ENCODE data around the gene RAB29.

Gene RAB29

DNA sequence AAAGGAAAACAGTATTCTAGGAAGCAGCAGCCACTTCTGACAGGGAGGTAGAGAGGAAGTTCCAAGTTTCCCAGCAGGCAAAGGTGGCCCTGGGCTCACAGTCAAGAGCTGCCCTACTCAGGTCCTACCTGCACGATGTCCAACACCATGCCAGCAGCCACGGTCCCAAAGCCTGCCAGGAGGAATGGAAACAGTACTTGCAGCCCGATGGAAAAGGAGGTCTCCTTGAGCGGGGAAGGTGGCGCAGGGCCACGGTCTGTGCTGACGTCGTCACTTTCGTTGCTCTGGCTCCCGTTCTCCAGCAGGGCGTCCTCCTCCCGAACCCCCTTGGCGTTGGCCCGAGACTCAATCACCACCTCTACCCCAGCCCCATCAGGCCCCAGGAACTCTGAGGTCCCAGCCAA, 34.7 kb upstream of the RAB29 start:
- H3K9ac ChIP-seq (ENCODE audit: low read length) = no peak overlapping the region
- peaks cover 27% of the 10 kb centered on the region for H3K4me1 ChIP-seq (ENCODE audit: control insufficient read depth, insufficient read depth, low read length)
- no peaks in the 10 kb centered on the region for H3K9me3 ChIP-seq (ENCODE audit: control insufficient read depth, low read length)
- H3K27me3 ChIP-seq (ENCODE audit: control insufficient read depth, insufficient read depth, low read length) = peaks cover 4% of the 10 kb centered on the region
- H3K36me3 ChIP-seq (ENCODE audit: control insufficient read depth, insufficient read depth, low read length) = no peaks in the 10 kb centered on the region
- H3K4me3 ChIP-seq (ENCODE audit: low read length) = no peak overlapping the region

DNA sequence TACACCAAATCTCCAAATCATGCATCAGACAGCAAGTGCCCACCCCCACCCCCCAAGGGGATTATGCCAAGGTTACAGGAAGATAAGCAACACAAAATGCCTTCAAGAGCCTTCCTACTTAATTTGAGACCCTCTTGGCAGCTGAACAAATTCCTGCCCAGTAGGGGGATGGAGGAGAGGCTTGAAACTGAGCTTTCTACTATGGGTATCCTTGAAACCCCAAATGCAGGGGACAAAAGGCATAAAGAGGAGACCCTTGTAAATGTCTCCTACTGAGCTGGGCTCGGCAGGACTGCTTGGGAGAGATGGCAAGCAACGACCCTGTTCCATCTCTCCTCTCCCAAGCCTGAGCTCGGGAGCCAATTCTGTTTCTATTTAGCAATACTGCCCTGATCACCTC, 34.2 kb upstream of the RAB29 start:
- H3K9me3 ChIP-seq (ENCODE audit: control insufficient read depth, low read length) = no peaks in the 10 kb centered on the region
- H3K36me3 ChIP-seq (ENCODE audit: control insufficient read depth, insufficient read depth, low read length) = no peaks in the 10 kb centered on the region
- peaks cover 4% of the 10 kb centered on the region for H3K27me3 ChIP-seq (ENCODE audit: control insufficient read depth, insufficient read depth, low read length)
- H3K4me1 ChIP-seq (ENCODE audit: control insufficient read depth, insufficient read depth, low read length) = peaks cover 28% of the 10 kb centered on the region
- no peak overlapping the region for H3K4me3 ChIP-seq (ENCODE audit: low read length)
- no peak overlapping the region for H3K9ac ChIP-seq (ENCODE audit: low read length)

DNA sequence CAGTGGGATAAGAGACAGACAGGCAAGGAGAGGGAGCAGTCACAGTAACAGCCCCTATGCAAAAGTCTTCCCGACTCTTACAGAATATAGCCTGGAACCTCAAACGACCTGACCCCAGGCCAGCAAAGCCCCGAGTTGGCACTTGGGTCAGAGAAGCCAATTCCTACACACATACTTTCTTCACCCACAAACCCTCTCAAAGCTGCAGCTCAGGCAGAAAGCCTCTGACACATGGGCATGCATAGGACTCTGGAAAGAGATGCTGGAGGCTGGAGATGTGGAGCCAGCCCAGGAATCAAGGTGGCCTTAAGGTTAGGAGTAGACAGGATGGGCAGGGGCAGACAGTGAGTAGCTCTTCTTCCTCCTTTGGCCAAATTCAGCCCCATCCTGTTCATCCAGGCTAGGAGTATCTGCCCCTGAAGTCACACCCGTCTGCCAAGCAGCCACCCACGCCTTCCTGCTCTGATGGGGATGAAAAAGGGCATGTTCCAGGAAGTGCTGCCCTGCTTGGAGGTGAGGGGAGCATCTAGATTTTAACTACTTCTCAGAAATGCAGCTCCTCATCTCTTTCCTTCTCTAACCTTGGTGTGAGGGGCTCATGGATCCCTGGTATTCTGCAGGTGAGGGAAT, 29.9 kb upstream of the RAB29 start:
- H3K36me3 ChIP-seq (ENCODE audit: control insufficient read depth, insufficient read depth, low read length) = no peaks in the 10 kb centered on the region
- peaks cover 35% of the 10 kb centered on the region for H3K4me1 ChIP-seq (ENCODE audit: control insufficient read depth, insufficient read depth, low read length)
- no peak overlapping the region for H3K9ac ChIP-seq (ENCODE audit: low read length)
- H3K27me3 ChIP-seq (ENCODE audit: control insufficient read depth, insufficient read depth, low read length) = no peaks in the 10 kb centered on the region
- H3K9me3 ChIP-seq (ENCODE audit: control insufficient read depth, low read length) = no peaks in the 10 kb centered on the region
- no peak overlapping the region for H3K4me3 ChIP-seq (ENCODE audit: low read length)

DNA sequence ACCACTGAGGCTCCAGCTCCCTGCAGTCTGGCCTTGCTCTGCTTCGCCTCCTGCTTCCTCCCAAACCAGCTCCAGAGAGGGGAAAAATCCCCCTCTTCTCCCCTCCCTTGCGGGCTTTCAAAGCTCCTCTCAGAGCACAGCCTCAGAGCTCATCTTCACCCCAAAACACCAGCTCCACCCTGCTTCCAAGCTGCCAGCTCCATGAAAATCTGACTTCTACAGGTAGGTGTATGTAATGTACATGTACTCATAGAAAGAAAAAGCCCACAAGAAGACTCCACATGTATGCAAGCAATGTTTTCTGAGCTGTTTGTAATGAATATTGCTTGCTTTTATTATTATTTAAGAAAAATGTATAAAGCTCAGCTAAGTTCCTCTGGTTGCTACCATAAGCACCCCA, 29.3 kb upstream of the RAB29 start:
- no peaks in the 10 kb centered on the region for H3K9me3 ChIP-seq (ENCODE audit: control insufficient read depth, low read length)
- H3K27me3 ChIP-seq (ENCODE audit: control insufficient read depth, insufficient read depth, low read length) = no peaks in the 10 kb centered on the region
- no peak overlapping the region for H3K4me3 ChIP-seq (ENCODE audit: low read length)
- H3K9ac ChIP-seq (ENCODE audit: low read length) = no peak overlapping the region
- no peaks in the 10 kb centered on the region for H3K36me3 ChIP-seq (ENCODE audit: control insufficient read depth, insufficient read depth, low read length)
- H3K4me1 ChIP-seq (ENCODE audit: control insufficient read depth, insufficient read depth, low read length) = peaks cover 36% of the 10 kb centered on the region

DNA sequence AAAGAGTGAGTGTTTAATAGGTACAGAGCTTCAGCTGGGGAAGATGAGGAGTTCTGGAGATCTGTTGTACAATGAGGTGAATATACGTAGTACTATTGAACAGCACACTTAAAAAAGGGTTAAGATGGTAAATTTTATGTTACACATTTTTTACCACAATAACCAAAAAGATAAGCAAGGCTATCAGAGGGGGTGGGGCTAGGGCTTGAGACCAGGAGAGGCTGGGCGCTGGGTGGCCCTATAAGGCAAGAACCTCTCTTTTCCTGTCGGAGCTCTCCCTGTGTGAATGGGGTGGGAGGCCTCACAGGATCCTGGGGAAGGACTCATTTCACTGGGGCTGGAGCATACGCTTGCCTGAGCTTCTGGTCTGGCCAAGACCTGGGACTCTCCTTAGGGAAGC, 28.7 kb upstream of the RAB29 start:
- Histone ChIP-seq H3K9ac (ENCODE audit: low read length) (no peak overlapping the region), H3K4me1 (ENCODE audit: control insufficient read depth, insufficient read depth, low read length) (peaks cover 39% of the 10 kb centered on the region), H3K27me3 (ENCODE audit: control insufficient read depth, insufficient read depth, low read length) (no peaks in the 10 kb centered on the region), H3K4me3 (ENCODE audit: low read length) (no peak overlapping the region), H3K9me3 (ENCODE audit: control insufficient read depth, low read length) (no peaks in the 10 kb centered on the region), H3K36me3 (ENCODE audit: control insufficient read depth, insufficient read depth, low read length) (no peaks in the 10 kb centered on the region)

DNA sequence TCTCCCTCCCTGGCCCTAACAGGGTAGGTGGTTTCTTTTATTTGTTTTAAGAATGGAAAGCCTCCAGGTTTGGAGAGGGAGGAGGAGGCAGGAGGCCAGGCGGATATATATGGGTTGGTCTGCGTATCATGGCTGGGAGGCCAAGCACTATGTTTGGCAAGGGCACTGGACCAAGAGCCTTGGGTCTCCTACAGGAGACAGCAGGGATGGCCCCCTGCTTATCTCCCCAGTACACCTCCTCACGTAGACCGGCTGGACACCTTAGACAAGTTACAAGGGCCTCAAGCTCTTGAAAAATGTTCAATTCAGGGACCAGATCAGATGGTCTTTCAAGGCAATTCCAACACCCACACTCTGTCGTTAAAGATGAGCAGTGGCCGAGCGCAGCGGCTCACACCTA, 26.8 kb upstream of the RAB29 start:
- Histone ChIP-seq H3K4me1 (ENCODE audit: control insufficient read depth, insufficient read depth, low read length) (peaks cover 44% of the 10 kb centered on the region), H3K27me3 (ENCODE audit: control insufficient read depth, insufficient read depth, low read length) (no peaks in the 10 kb centered on the region), H3K36me3 (ENCODE audit: control insufficient read depth, insufficient read depth, low read length) (no peaks in the 10 kb centered on the region)

DNA sequence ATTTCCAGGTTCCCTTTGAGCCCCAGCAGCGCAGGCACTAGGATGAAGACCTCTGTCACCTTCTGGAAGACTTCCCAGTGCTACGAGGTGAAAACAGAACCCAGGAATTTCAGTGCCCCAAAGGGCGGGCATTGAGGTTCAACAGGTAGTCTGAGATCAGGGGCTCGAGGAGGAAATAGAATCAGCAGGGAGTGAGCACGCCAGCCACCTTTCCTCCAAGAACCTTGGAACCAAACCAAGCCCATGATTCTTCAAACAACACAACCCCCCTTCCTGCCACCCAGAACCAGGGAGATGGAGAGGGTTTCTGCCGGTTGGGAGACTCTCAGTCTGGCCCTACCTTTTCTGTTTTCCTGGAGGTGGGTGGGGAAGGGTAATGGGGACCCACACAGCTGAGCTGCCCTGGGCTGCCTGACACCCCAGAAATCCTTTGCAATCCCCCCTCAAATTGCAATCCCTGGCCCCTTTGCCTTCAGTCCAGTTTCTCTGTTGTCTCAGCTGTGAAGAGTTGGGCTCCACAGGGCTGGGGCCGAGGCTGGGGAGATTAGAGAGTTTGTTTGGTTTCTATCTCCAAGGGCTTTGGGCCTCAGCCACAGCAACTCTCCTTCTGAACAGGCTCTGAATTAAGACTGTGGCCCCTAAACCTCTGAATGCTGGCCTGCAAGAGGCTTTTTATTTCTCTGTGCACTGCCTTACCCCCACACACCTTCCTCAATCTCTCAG, 25.9 kb upstream of the RAB29 start:
- Histone ChIP-seq H3K27me3 (ENCODE audit: control insufficient read depth, insufficient read depth, low read length) (no peaks in the 10 kb centered on the region), H3K4me1 (ENCODE audit: control insufficient read depth, insufficient read depth, low read length) (peaks cover 44% of the 10 kb centered on the region), H3K9ac (ENCODE audit: low read length) (no peak overlapping the region), H3K4me3 (ENCODE audit: low read length) (no peak overlapping the region), H3K9me3 (ENCODE audit: control insufficient read depth, low read length) (no peaks in the 10 kb centered on the region), H3K36me3 (ENCODE audit: control insufficient read depth, insufficient read depth, low read length) (no peaks in the 10 kb centered on the region)

More for the DNA sequence above, 26.8 kb upstream of the RAB29 start:
- Histone ChIP-seq H3K9ac (ENCODE audit: low read length) (no peak overlapping the region), H3K9me3 (ENCODE audit: control insufficient read depth, low read length) (no peaks in the 10 kb centered on the region), H3K4me3 (ENCODE audit: low read length) (no peak overlapping the region)

DNA sequence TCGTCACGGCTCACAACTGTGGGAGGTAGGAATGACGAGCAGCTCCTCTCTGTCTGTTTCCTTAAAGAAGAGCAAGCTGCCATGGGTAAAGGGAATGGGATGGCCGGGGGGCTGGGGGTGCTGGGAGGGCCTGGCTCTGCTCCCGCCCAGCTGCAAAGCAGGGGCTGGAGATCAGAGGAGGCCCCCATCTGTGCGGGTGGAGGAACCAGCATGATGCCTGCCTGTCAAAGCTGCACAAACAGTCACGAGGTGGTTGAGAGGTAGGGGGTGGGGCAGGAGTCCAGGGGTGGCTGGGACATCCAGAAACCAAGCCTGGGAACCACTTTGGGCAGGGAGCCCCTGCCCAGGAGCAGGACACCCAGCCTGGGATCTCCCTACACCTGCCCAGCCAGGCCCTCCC, 25.1 kb upstream of the RAB29 start:
- H3K4me3 ChIP-seq (ENCODE audit: low read length) = no peak overlapping the region
- no peak overlapping the region for H3K9ac ChIP-seq (ENCODE audit: low read length)
- H3K9me3 ChIP-seq (ENCODE audit: control insufficient read depth, low read length) = no peaks in the 10 kb centered on the region
- no peaks in the 10 kb centered on the region for H3K27me3 ChIP-seq (ENCODE audit: control insufficient read depth, insufficient read depth, low read length)
- no peaks in the 10 kb centered on the region for H3K36me3 ChIP-seq (ENCODE audit: control insufficient read depth, insufficient read depth, low read length)
- H3K4me1 ChIP-seq (ENCODE audit: control insufficient read depth, insufficient read depth, low read length) = peaks cover 40% of the 10 kb centered on the region

DNA sequence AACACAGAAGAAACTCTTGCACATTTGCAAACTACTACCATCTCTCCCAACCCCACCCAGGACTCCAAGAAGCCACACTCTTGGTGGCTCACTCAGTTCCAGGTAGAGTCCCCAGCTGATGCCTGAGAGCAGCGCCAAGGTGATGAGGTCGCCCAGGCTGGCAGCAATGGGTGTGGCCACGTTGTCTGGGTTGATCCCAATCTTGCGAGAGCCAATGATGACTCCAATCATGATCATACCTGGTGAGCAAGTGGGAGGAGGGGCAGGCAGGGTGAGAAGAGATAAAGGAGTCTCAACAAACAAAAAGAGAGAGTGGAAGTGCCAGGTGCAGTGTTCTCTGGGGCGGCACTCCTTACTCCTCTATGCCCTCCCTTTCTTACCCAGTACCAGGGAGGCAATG, 23.3 kb upstream of the RAB29 start:
- no peak overlapping the region for H3K9ac ChIP-seq (ENCODE audit: low read length)
- no peaks in the 10 kb centered on the region for H3K9me3 ChIP-seq (ENCODE audit: control insufficient read depth, low read length)
- H3K4me1 ChIP-seq (ENCODE audit: control insufficient read depth, insufficient read depth, low read length) = peaks cover 35% of the 10 kb centered on the region
- H3K27me3 ChIP-seq (ENCODE audit: control insufficient read depth, insufficient read depth, low read length) = no peaks in the 10 kb centered on the region
- H3K4me3 ChIP-seq (ENCODE audit: low read length) = no peak overlapping the region
- no peaks in the 10 kb centered on the region for H3K36me3 ChIP-seq (ENCODE audit: control insufficient read depth, insufficient read depth, low read length)

DNA sequence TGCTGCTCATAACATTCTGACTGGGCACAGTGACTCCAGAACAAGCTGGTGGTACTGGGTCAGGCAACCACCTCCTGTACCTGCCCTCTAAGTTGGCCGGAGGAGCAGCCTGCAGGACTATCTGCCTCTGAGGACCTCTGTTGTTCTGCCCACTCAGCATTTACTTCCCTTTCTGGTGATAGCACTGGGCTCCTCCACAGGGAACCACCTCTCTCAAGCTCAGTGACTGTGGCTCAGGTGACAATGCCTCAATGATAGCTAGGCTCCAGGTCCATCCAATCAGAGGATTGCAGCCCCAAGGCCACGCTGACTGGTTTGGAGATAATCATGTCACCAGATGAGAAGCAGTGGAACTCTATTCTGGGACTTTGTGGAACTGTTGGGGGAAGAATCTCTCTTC, 21.9 kb upstream of the RAB29 start:
- Histone ChIP-seq H3K4me3 (ENCODE audit: low read length) (no peak overlapping the region), H3K9me3 (ENCODE audit: control insufficient read depth, low read length) (no peaks in the 10 kb centered on the region), H3K36me3 (ENCODE audit: control insufficient read depth, insufficient read depth, low read length) (no peaks in the 10 kb centered on the region), H3K4me1 (ENCODE audit: control insufficient read depth, insufficient read depth, low read length) (peaks cover 34% of the 10 kb centered on the region), H3K27me3 (ENCODE audit: control insufficient read depth, insufficient read depth, low read length) (no peaks in the 10 kb centered on the region), H3K9ac (ENCODE audit: low read length) (no peak overlapping the region)

DNA sequence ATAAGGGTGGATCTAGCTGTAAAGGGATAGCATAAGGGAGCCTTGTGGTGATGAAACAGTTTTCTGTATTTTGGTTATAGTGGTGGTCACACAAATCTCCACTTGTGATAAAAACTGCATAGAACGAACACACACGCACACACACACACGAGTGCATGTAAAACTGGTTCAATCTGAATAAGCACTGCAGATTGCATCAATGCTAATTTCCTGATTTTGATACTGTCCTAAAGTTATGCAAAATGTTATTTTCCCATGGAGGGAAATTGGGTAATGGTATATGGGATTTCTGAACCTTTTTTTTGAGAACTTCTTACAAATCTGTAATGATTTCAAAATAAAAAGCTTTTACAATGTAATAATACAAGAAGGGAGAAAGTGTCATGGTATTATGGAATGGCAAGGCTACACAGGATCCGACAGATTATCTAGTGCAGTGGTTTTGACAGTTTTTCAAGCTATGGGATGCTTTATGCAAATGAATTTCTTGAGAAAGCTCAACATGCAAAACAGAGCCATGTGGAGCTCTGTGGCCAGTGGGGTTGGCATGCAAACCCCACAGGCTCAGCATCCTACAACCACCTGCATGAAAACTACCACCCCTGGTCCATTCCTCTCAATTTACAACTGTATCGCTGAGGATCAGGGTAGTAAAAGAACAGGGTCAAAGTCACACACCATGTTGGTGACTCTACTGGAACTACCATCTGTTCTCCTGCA, 18.9 kb upstream of the RAB29 start:
- Histone ChIP-seq H3K27me3 (ENCODE audit: control insufficient read depth, insufficient read depth, low read length) (no peaks in the 10 kb centered on the region), H3K4me3 (ENCODE audit: low read length) (no peak overlapping the region), H3K4me1 (ENCODE audit: control insufficient read depth, insufficient read depth, low read length) (peaks cover 7% of the 10 kb centered on the region), H3K36me3 (ENCODE audit: control insufficient read depth, insufficient read depth, low read length) (no peaks in the 10 kb centered on the region), H3K9ac (ENCODE audit: low read length) (no peak overlapping the region), H3K9me3 (ENCODE audit: control insufficient read depth, low read length) (no peaks in the 10 kb centered on the region)

DNA sequence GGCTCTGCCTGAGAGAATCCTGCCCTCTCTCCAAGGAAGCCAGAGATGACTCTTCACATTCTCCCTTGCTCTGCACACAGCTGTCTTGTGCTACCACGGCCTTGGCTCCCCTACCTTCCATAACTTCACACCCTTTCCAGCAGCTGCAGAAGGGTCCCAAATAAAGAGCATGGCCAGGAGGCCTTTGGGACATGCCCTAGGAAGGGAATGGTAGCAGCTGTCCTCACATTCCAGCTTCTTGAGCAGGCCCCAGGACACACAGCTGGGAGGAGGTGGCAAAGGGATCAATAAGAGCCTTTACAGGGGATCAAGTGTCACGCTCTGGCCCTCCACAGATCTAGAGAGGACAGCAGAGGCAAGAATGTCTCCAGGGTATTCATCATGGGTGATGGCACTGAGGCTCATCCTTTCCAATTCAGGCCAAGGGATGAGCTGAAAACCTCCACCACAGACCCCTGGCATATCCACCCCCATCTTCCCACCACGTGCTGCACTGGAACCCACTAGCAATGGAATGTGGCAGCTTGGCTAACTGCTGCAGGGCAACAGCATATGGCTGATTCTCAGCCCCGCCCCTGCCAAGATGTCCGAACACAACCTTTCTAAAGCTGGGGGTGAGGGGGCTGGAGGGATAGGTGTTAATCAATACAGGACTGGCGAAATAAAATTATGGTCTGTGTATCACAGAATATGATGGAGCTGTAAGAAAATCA, 17.8 kb upstream of the RAB29 start:
- no peak overlapping the region for H3K4me3 ChIP-seq (ENCODE audit: low read length)
- no peaks in the 10 kb centered on the region for H3K9me3 ChIP-seq (ENCODE audit: control insufficient read depth, low read length)
- H3K9ac ChIP-seq (ENCODE audit: low read length) = no peak overlapping the region
- H3K4me1 ChIP-seq (ENCODE audit: control insufficient read depth, insufficient read depth, low read length) = no peaks in the 10 kb centered on the region
- H3K36me3 ChIP-seq (ENCODE audit: control insufficient read depth, insufficient read depth, low read length) = no peaks in the 10 kb centered on the region
- no peaks in the 10 kb centered on the region for H3K27me3 ChIP-seq (ENCODE audit: control insufficient read depth, insufficient read depth, low read length)
